Smooth muscle cell (in vitro differentiated cells): ENCODE results near the gene SUFU. TPM values are rescaled to one million over a fixed set of nuclear protein-coding genes. Genes with fewer than 3 reads are reported as not detected.

Experiments
- DNase-seq: peaks from one replicate; lab custom pipeline; 2025; ENCODE audit not compliant: unreplicated experiment; lab: John Stamatoyannopoulos, UW
- H2AFZ ChIP-seq: fragments of 200-600 bp; sonication (generic); 2 replicates; pipeline ENCODE4 v1.6.0; 2016; ENCODE audit warnings: antibody characterized with exemption, low read depth, mild to moderate bottlenecking
- H3F3A ChIP-seq: fragments of 200-600 bp; sonication (generic); 2 replicates; pipeline ENCODE4 v1.6.0; 2017; ENCODE audit warnings: antibody characterized with exemption, low read depth
- H3K27ac ChIP-seq: fragments of 200-600 bp; sonication (generic); 2 replicates; pipeline ENCODE4 v1.5.1; 2016; ENCODE audit warnings: low read depth, mild to moderate bottlenecking
- H3K27me3 ChIP-seq: fragments of 200-600 bp; sonication (generic); 2 replicates; pipeline ENCODE4 v1.6.1; 2016; ENCODE audit warnings: low read depth, mild to moderate bottlenecking
- H3K36me3 ChIP-seq: fragments of 200-600 bp; sonication (generic); 2 replicates; pipeline ENCODE4 v1.5.1; 2016; ENCODE audit warnings: low read depth
- H3K4me1 ChIP-seq: fragments of 200-600 bp; sonication (generic); 2 replicates; pipeline ENCODE4 v1.5.1; 2016; ENCODE audit warnings: low read depth
- H3K4me2 ChIP-seq: fragments of 200-600 bp; sonication (generic); 2 replicates; pipeline ENCODE4 v1.6.0; 2016; ENCODE audit warnings: mild to moderate bottlenecking
- H3K4me3 ChIP-seq: fragments of 200-600 bp; sonication (generic); 2 replicates; pipeline ENCODE4 v1.5.1; 2016; ENCODE audit warnings: mild to moderate bottlenecking
- H3K79me2 ChIP-seq: fragments of 200-600 bp; sonication (generic); 2 replicates; pipeline ENCODE4 v1.6.0; 2016; ENCODE audit warnings: low read depth, mild to moderate bottlenecking
- H3K9ac ChIP-seq: fragments of 200-600 bp; sonication (generic); 2 replicates; pipeline ENCODE4 v1.6.0; 2016; ENCODE audit warnings: low read depth
- H3K9me3 ChIP-seq: fragments of 200-600 bp; sonication (generic); replicated peaks from 2 replicates; pipeline ENCODE4 v1.5.1; 2016; ENCODE audit warnings: low read depth
- H4K20me1 ChIP-seq: fragments of 200-600 bp; sonication (generic); 2 replicates; pipeline ENCODE4 v1.6.0; 2016; ENCODE audit warnings: low read depth
- WGBS: methylation state at CpG from one replicate; pipeline ENCODE4 v1.1.7; 2016; ENCODE audit warnings: low lambda C conversion rate; 5-methylcytosine and 5-hydroxymethylcytosine counted together
- polyA plus RNA-seq: library from polyadenylated mRNA; unstranded; fragments of >200 nt; fragmentation: Nextera tagmentation; extraction: Ambion mirVana; gene quantifications from 2 replicates; pipeline ENCODE4 v1.2.1, GENCODE V29; 2016
- total RNA-seq: library from RNA; depleted of rRNA; stranded (reverse); fragments of >200 nt; gene quantifications from 2 replicates; pipeline ENCODE4 v1.2.3, GENCODE V29; 2014
- TF ChIP-seq, protein P1 (sequence below): fragments of 200-600 bp; sonication (generic); IDR thresholded peaks from 2 replicates; pipeline ENCODE4 v1.5.1; 2017; ENCODE audit warnings: borderline replicate concordance, mild to moderate bottlenecking, antibody characterized with exemption; ENCODE audit not compliant: insufficient read depth, poor library complexity, severe bottlenecking

Gene SUFU
- total and polyA plus RNA-seq, 2 experiments from 2014 or later: 8.5 to 17.2 TPM

DNA sequence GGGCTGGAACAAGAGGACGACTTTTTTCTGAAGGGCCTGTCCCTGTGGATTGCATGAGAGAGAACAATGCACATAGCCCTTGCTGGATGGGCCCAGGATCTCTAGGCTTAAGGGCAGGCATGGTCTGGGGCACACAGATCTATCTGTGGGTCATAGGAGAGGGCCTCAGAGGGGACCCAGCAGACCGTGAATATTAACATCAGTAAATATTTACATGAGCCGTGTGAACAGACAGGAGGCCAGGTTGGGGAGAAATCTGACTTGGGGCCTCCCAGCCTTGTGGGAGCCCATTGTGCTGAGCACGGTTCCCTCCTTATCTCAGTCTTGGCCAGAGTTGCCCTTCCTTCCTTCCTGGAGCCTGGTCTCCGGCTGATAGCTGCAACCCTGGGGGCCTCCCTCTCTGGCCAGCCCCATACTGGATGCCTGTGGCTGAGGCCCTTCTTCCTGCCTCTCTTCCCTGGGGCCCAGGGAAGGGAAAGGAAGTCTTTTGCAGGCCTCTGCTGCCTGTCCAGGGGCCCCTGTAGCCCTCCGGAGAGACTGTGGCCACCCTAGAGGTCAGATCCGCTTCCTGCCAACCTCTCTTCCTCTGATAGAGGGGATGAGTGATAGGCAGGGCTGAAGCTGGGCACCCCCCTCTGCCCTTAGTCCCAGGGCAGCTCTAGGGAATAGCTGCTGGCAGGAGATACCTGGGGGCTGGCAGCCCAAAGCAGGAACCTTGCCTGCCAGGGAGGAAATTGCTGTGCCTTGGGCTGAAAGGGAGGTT lies 96.0 kb downstream of the SUFU start:
- Histone ChIP-seq H3K27ac (peak overlapping the region; percentile 97), H3K4me3 (no peak overlapping the region), H3K9me3 (no peaks in the 10 kb centered on the region), H3K27me3 (no peaks in the 10 kb centered on the region), H3K36me3 (no peaks in the 10 kb centered on the region), H3K79me2 (no peaks in the 10 kb centered on the region), H4K20me1 (no peaks in the 10 kb centered on the region), H3F3A (peaks cover 55% of the 10 kb centered on the region), H3K4me2 (peak overlapping the region; percentile 69), H2AFZ (no peak overlapping the region), H3K4me1 (peaks cover 18% of the 10 kb centered on the region), H3K9ac (no peak overlapping the region)
- 27% methylated on average over 7 of the region's 7 CpGs for WGBS
- no peak for DNase-seq
- TF ChIP-seq, protein P1, sequence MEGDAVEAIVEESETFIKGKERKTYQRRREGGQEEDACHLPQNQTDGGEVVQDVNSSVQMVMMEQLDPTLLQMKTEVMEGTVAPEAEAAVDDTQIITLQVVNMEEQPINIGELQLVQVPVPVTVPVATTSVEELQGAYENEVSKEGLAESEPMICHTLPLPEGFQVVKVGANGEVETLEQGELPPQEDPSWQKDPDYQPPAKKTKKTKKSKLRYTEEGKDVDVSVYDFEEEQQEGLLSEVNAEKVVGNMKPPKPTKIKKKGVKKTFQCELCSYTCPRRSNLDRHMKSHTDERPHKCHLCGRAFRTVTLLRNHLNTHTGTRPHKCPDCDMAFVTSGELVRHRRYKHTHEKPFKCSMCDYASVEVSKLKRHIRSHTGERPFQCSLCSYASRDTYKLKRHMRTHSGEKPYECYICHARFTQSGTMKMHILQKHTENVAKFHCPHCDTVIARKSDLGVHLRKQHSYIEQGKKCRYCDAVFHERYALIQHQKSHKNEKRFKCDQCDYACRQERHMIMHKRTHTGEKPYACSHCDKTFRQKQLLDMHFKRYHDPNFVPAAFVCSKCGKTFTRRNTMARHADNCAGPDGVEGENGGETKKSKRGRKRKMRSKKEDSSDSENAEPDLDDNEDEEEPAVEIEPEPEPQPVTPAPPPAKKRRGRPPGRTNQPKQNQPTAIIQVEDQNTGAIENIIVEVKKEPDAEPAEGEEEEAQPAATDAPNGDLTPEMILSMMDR: no peak

DNA sequence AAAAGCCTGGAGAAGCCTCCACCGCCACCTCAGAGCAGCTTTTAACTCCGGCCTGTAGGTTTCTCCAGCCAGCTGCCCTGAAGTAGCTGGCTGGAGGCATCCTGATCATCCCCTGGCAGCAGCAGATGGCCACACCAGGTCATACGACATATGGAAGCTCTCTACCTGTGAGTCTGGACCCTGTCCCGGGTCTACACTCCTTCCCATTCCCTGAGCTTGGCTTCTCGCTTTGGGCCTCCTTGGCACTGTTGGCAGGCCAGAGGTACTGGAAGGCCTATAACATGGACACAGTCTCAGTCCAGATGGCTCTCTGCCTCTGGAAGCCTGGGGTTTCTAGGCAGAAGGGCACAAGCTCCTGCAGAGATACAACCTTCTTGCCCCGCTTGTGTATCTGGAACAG lies 97.0 kb downstream of the SUFU start:
- TF ChIP-seq, protein P1: no peak
- DNase-seq: no peak

DNA sequence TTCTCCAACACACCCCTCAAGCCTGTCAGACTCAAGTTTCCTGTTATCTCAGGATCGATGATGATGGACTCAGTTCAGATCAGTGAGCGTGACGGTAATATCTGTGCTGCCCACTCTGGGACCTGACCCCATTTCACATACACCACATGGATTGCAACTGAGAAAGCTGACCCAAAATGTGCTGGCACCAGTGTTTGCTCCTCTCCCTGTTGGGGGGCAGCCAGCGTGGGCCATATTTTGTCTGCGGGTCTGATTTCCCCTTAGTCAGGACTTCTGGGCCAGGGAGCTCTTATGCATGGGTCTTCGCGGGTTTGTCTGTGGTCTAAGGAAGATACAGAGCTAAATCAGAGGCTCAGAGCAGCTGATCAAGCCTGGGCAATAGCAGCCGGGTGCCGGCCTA lies 97.9 kb downstream of the SUFU start:
- Histone ChIP-seq H3K4me3 (no peak overlapping the region), H3K9me3 (no peaks in the 10 kb centered on the region), H3K9ac (no peak overlapping the region), H3F3A (peaks cover 49% of the 10 kb centered on the region), H3K27ac (peak overlapping the region; percentile 97), H4K20me1 (no peaks in the 10 kb centered on the region), H3K79me2 (no peaks in the 10 kb centered on the region), H2AFZ (no peak overlapping the region), H3K4me2 (peak overlapping the region; percentile 76), H3K36me3 (no peaks in the 10 kb centered on the region), H3K4me1 (peaks cover 18% of the 10 kb centered on the region), H3K27me3 (no peaks in the 10 kb centered on the region)
- TF ChIP-seq, protein P1: no peak
- no peak for DNase-seq
- 88% methylated on average over 9 of the region's 9 CpGs for WGBS

More for the DNA sequence above, 97.0 kb downstream of the SUFU start:
- peaks cover 54% of the 10 kb centered on the region for H3F3A ChIP-seq
- no peak overlapping the region for H2AFZ ChIP-seq
- no peak overlapping the region for H3K9ac ChIP-seq
- H4K20me1 ChIP-seq: no peaks in the 10 kb centered on the region
- no peak overlapping the region for H3K4me2 ChIP-seq
- H3K9me3 ChIP-seq: no peaks in the 10 kb centered on the region
- no peaks in the 10 kb centered on the region for H3K27me3 ChIP-seq
- no peaks in the 10 kb centered on the region for H3K36me3 ChIP-seq
- 92% methylated on average over 6 of the region's 6 CpGs for WGBS
- H3K4me3 ChIP-seq: no peak overlapping the region
- H3K79me2 ChIP-seq: no peaks in the 10 kb centered on the region
- H3K27ac ChIP-seq: peak overlapping the region; percentile 97
- H3K4me1 ChIP-seq: peaks cover 18% of the 10 kb centered on the region
